ENCODE measurements around the gene RUNX2.

RUNX2 gene

DNA sequence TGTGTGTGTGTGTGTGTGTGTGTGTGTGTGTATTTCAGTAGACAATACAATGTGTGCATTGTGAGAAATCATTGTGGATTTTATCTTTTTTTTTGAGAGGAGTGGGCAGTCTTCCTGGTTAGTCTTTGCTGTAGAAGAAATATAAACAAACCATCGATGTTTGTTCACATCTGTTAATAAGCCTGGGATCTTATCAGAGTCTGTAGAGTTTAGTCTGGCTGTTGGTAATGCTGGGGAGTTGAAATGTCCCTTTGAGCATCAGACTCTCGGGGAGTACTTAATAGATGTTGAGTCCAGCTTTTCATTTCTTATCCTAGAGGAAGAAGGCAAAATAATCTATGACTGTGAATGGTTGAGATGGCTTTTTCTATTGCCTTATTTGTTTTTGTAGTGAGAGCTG, 146.2 kb downstream of the RUNX2 start:
- Histone ChIP-seq H3K9me3 (ENCODE audit: control insufficient read depth, low read length) (no peaks in the 10 kb centered on the region), H3K27ac (ENCODE audit: insufficient read depth, low read length, poor library complexity, severe bottlenecking) (no peak overlapping the region), H3K4me3 (ENCODE audit: insufficient read depth, low read depth, low read length, poor library complexity, severe bottlenecking) (no peak overlapping the region), H3K36me3 (ENCODE audit: control insufficient read depth, insufficient read depth, low read length) (no peaks in the 10 kb centered on the region), H3K27me3 (replicated peaks; ENCODE audit: control insufficient read depth, insufficient read depth, low read length, poor library complexity, severe bottlenecking) (no peaks in the 10 kb centered on the region), H3K4me1 (ENCODE audit: control insufficient read depth, insufficient read depth, low read length, poor library complexity, severe bottlenecking) (peaks cover 12% of the 10 kb centered on the region)
- DNase-seq = no peak

GRCh38 chr6:45476341-45476740, 148.2 kb downstream of the RUNX2 start:
- no peak for DNase-seq
- Histone ChIP-seq H3K4me1 (ENCODE audit: control insufficient read depth, insufficient read depth, low read length, poor library complexity, severe bottlenecking) (peaks cover 12% of the 10 kb centered on the region), H3K27me3 (replicated peaks; ENCODE audit: control insufficient read depth, insufficient read depth, low read length, poor library complexity, severe bottlenecking) (no peaks in the 10 kb centered on the region), H3K27ac (ENCODE audit: insufficient read depth, low read length, poor library complexity, severe bottlenecking) (no peak overlapping the region), H3K9me3 (ENCODE audit: control insufficient read depth, low read length) (no peaks in the 10 kb centered on the region), H3K36me3 (ENCODE audit: control insufficient read depth, insufficient read depth, low read length) (no peaks in the 10 kb centered on the region), H3K4me3 (ENCODE audit: insufficient read depth, low read depth, low read length, poor library complexity, severe bottlenecking) (no peak overlapping the region)

DNA sequence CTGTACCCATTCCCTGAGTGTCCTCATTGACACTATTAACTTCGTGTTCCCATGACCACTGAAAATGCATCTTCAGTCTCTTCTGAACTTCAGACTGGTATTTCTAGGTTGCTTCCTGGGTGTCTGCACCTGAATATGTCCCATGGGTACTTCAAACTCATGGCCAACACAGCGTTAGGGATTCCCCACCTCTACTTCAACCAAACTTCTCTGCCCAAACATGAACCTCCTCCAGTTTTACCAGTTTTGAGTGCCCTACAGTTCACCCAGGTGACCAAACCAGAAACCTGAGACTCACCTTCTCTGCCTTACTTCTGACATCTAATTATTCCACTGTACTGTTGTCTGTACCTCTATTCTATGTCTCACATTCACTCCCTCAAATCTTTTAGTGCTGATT, 149.1 kb downstream of the RUNX2 start:
- Histone ChIP-seq H3K9me3 (ENCODE audit: control insufficient read depth, low read length) (no peaks in the 10 kb centered on the region), H3K36me3 (ENCODE audit: control insufficient read depth, insufficient read depth, low read length) (no peaks in the 10 kb centered on the region), H3K4me1 (ENCODE audit: control insufficient read depth, insufficient read depth, low read length, poor library complexity, severe bottlenecking) (peaks cover 12% of the 10 kb centered on the region), H3K4me3 (ENCODE audit: insufficient read depth, low read depth, low read length, poor library complexity, severe bottlenecking) (no peak overlapping the region), H3K27ac (ENCODE audit: insufficient read depth, low read length, poor library complexity, severe bottlenecking) (peak overlapping the region; percentile 1), H3K27me3 (replicated peaks; ENCODE audit: control insufficient read depth, insufficient read depth, low read length, poor library complexity, severe bottlenecking) (no peaks in the 10 kb centered on the region)
- DNase-seq = no peak

DNA sequence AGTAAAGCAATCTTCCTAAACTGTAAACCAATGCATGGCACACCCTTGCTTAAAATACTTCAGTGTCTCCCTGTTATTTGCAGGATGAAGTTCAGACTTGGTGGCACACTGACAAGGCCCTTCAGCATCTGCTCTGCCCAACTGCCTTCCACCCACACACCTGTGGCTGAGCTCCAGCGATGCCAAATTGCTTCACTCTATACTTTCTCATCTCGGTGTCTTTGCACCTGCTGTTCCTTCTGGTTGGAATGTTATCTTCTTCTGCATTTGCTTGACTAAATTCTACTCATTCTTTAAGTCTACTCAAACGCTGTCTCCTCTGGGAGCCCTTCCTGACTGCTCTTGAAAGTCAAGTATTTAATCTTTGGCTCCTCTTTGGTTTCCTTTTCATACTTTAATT, 149.7 kb downstream of the RUNX2 start:
- Histone ChIP-seq H3K27me3 (replicated peaks; ENCODE audit: control insufficient read depth, insufficient read depth, low read length, poor library complexity, severe bottlenecking) (no peaks in the 10 kb centered on the region), H3K4me1 (ENCODE audit: control insufficient read depth, insufficient read depth, low read length, poor library complexity, severe bottlenecking) (peaks cover 12% of the 10 kb centered on the region), H3K9me3 (ENCODE audit: control insufficient read depth, low read length) (no peaks in the 10 kb centered on the region), H3K4me3 (ENCODE audit: insufficient read depth, low read depth, low read length, poor library complexity, severe bottlenecking) (no peak overlapping the region), H3K27ac (ENCODE audit: insufficient read depth, low read length, poor library complexity, severe bottlenecking) (peak overlapping the region; percentile 32), H3K36me3 (ENCODE audit: control insufficient read depth, insufficient read depth, low read length) (no peaks in the 10 kb centered on the region)
- no peak for DNase-seq

GRCh38 chr6:45478240-45478639, 150.1 kb downstream of the RUNX2 start:
- peaks cover 12% of the 10 kb centered on the region for H3K4me1 ChIP-seq (ENCODE audit: control insufficient read depth, insufficient read depth, low read length, poor library complexity, severe bottlenecking)
- no peaks in the 10 kb centered on the region for H3K9me3 ChIP-seq (ENCODE audit: control insufficient read depth, low read length)
- peak overlapping the region; percentile 32 for H3K27ac ChIP-seq (ENCODE audit: insufficient read depth, low read length, poor library complexity, severe bottlenecking)
- no peaks in the 10 kb centered on the region for H3K36me3 ChIP-seq (ENCODE audit: control insufficient read depth, insufficient read depth, low read length)
- no peak for DNase-seq
- H3K27me3 ChIP-seq (replicated peaks; ENCODE audit: control insufficient read depth, insufficient read depth, low read length, poor library complexity, severe bottlenecking) = no peaks in the 10 kb centered on the region
- no peak overlapping the region for H3K4me3 ChIP-seq (ENCODE audit: insufficient read depth, low read depth, low read length, poor library complexity, severe bottlenecking)

DNA sequence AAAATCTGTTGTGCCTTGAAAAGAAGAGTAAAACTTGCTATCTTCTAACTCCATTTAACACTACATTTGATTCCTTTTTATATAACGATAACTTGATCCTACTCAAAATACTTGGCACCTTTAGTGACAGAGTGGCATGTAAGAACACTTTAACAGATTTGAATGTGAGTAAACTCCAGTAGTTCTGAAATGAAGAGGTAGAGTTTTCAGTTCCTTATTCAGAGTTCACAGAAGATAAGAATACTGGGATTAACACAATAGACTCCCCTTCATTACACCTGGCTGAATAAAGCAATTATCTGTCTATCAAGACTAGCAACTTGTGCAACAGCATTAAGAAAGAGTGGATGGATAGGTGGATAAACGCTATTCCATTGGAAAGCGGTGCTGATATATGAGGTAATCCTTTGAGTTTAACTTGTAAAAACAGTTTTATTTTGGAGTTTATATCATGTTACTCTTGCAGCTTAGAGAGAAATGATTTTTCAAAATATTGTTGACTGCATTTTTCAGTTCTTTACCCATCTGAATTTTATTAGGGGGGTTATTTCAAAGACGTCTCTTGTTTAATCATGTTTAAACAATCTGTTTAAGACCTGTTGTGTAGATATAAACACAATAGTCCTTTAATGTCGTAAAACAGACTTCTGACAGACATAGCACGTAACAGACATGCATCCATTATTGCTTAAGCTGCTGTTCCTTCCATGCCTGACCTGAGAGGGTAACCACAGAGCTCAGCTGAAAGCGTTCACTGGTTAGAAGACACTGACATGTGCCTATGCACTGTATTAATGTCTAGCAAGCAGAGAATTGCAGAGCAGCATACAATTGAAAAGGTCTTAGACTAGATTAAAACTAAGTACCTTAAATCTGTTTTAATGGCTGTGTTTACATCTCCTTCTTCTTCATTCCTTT, 152.0 kb downstream of the RUNX2 start:
- no peaks in the 10 kb centered on the region for H3K36me3 ChIP-seq (ENCODE audit: control insufficient read depth, insufficient read depth, low read length)
- H3K9me3 ChIP-seq (ENCODE audit: control insufficient read depth, low read length) = no peaks in the 10 kb centered on the region
- no peaks in the 10 kb centered on the region for H3K27me3 ChIP-seq (replicated peaks; ENCODE audit: control insufficient read depth, insufficient read depth, low read length, poor library complexity, severe bottlenecking)
- no peak overlapping the region for H3K27ac ChIP-seq (ENCODE audit: insufficient read depth, low read length, poor library complexity, severe bottlenecking)
- H3K4me3 ChIP-seq (ENCODE audit: insufficient read depth, low read depth, low read length, poor library complexity, severe bottlenecking) = no peak overlapping the region
- H3K4me1 ChIP-seq (ENCODE audit: control insufficient read depth, insufficient read depth, low read length, poor library complexity, severe bottlenecking) = peaks cover 12% of the 10 kb centered on the region
- DNase-seq = no peak

- no peaks in the 10 kb centered on the region for H3K9me3 ChIP-seq (ENCODE audit: control insufficient read depth, low read length)
- peaks cover 12% of the 10 kb centered on the region for H3K4me1 ChIP-seq (ENCODE audit: control insufficient read depth, insufficient read depth, low read length, poor library complexity, severe bottlenecking)
- no peak overlapping the region for H3K27ac ChIP-seq (ENCODE audit: insufficient read depth, low read length, poor library complexity, severe bottlenecking)
- no peaks in the 10 kb centered on the region for H3K36me3 ChIP-seq (ENCODE audit: control insufficient read depth, insufficient read depth, low read length)
- DNase-seq = no peak
- no peaks in the 10 kb centered on the region for H3K27me3 ChIP-seq (replicated peaks; ENCODE audit: control insufficient read depth, insufficient read depth, low read length, poor library complexity, severe bottlenecking)
- H3K4me3 ChIP-seq (ENCODE audit: insufficient read depth, low read depth, low read length, poor library complexity, severe bottlenecking) = no peak overlapping the region
These were observed 152.8 kb downstream of the RUNX2 start for GRCh38 chr6:45480752-45481415.

DNA sequence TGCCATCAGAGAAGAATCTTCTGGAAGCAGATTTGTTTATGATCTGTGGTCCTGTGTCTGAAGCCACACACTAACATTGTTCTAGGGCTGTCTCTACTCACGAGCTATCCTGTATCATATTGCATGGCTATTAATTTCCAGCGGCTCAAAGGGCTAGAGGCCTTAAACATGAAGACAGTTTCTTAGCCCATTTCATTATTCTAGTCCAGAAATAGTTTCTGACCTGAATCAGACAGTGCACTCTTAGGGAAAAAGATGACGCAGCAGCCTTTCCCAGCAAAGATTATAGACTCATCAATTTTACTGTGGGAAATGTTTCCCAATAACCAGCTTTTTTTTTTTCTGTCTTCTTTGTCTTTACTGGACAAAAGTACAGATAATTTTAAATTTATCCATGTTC, 154.9 kb downstream of the RUNX2 start:
- no peak for DNase-seq
- Histone ChIP-seq H3K4me1 (ENCODE audit: control insufficient read depth, insufficient read depth, low read length, poor library complexity, severe bottlenecking) (peaks cover 7% of the 10 kb centered on the region), H3K27me3 (replicated peaks; ENCODE audit: control insufficient read depth, insufficient read depth, low read length, poor library complexity, severe bottlenecking) (no peaks in the 10 kb centered on the region), H3K36me3 (ENCODE audit: control insufficient read depth, insufficient read depth, low read length) (no peaks in the 10 kb centered on the region), H3K9me3 (ENCODE audit: control insufficient read depth, low read length) (no peaks in the 10 kb centered on the region), H3K4me3 (ENCODE audit: insufficient read depth, low read depth, low read length, poor library complexity, severe bottlenecking) (no peak overlapping the region), H3K27ac (ENCODE audit: insufficient read depth, low read length, poor library complexity, severe bottlenecking) (no peak overlapping the region)

- no peak overlapping the region for H3K4me3 ChIP-seq (ENCODE audit: insufficient read depth, low read depth, low read length, poor library complexity, severe bottlenecking)
- no peaks in the 10 kb centered on the region for H3K27me3 ChIP-seq (replicated peaks; ENCODE audit: control insufficient read depth, insufficient read depth, low read length, poor library complexity, severe bottlenecking)
- no peaks in the 10 kb centered on the region for H3K36me3 ChIP-seq (ENCODE audit: control insufficient read depth, insufficient read depth, low read length)
- H3K9me3 ChIP-seq (ENCODE audit: control insufficient read depth, low read length) = no peaks in the 10 kb centered on the region
- H3K27ac ChIP-seq (ENCODE audit: insufficient read depth, low read length, poor library complexity, severe bottlenecking) = no peak overlapping the region
- DNase-seq = no peak
- peaks cover 6% of the 10 kb centered on the region for H3K4me1 ChIP-seq (ENCODE audit: control insufficient read depth, insufficient read depth, low read length, poor library complexity, severe bottlenecking)
These were observed 155.4 kb downstream of the RUNX2 start for GRCh38 chr6:45483501-45483900.

GRCh38 chr6:45486736-45487135, 158.6 kb downstream of the RUNX2 start:
- H3K4me1 ChIP-seq (ENCODE audit: control insufficient read depth, insufficient read depth, low read length, poor library complexity, severe bottlenecking) = peaks cover 8% of the 10 kb centered on the region

More at GRCh38 chr6:45486736-45487135, 158.6 kb downstream of the RUNX2 start:
- DNase-seq = no peak
- no peak overlapping the region for H3K4me3 ChIP-seq (ENCODE audit: insufficient read depth, low read depth, low read length, poor library complexity, severe bottlenecking)
- H3K27me3 ChIP-seq (replicated peaks; ENCODE audit: control insufficient read depth, insufficient read depth, low read length, poor library complexity, severe bottlenecking) = no peaks in the 10 kb centered on the region
- H3K27ac ChIP-seq (ENCODE audit: insufficient read depth, low read length, poor library complexity, severe bottlenecking) = no peak overlapping the region
- H3K36me3 ChIP-seq (ENCODE audit: control insufficient read depth, insufficient read depth, low read length) = peaks cover 4% of the 10 kb centered on the region
- H3K9me3 ChIP-seq (ENCODE audit: control insufficient read depth, low read length) = no peaks in the 10 kb centered on the region
